HepG2 (cell line): ENCODE results near the gene SDK2.

Experiments
- CHD2 ChIP-seq: IDR thresholded peaks from 2 replicates; pipeline ENCODE4 v1.6.1; 2011; ENCODE audit warnings: low read depth, low read length, improper control_type of control experiment
- EP300 ChIP-seq, 3 experiments: sonication (generic) in 1 of 3; formaldehyde crosslinking in 1 of 3; IDR thresholded peaks; 2 replicates each; pipeline versions ENCODE4 v1.5.1 to v1.6.1; 2011 to 2020; ENCODE audit warnings: low read depth in 2 of 3, low read length in 2 of 3, borderline replicate concordance in 1 of 3, improper control_type of control experiment in 1 of 3, mild to moderate bottlenecking in 1 of 3, missing genetic modification reagents in 1 of 3, moderate library complexity in 1 of 3
- IKZF1 ChIP-seq: fragments of 450-650 bp; IDR thresholded peaks from 2 replicates; pipeline ENCODE4 v1.7.1; 2016
- MTF1 ChIP-seq: sonication (generic); formaldehyde crosslinking; IDR thresholded peaks from 2 replicates; pipeline ENCODE4 v1.5.0; 2020; ENCODE audit warnings: missing genetic modification reagents
- ZNF274 ChIP-seq: sonication (generic); formaldehyde crosslinking; IDR thresholded peaks from 2 replicates; pipeline ENCODE4 v1.5.1; 2020; ENCODE audit warnings: mild to moderate bottlenecking, missing genetic modification reagents
- ZNF557 ChIP-seq: sonication (generic); formaldehyde crosslinking; IDR thresholded peaks from 2 replicates; pipeline ENCODE4 v1.4.0; 2020; ENCODE audit warnings: missing genetic modification reagents
- ZNF614 ChIP-seq: IDR thresholded peaks from 2 replicates; pipeline ENCODE4 v1.6.1; 2018; ENCODE audit warnings: missing biosample characterization, missing genetic modification reagents, inconsistent platforms, borderline replicate concordance
- TF ChIP-seq, protein P1 (sequence below): sonication (generic); formaldehyde crosslinking; IDR thresholded peaks from 2 replicates; pipeline ENCODE4 v1.4.0; 2020; ENCODE audit warnings: missing genetic modification reagents
- TF ChIP-seq, protein P2 (sequence below): conservative IDR thresholded peaks from 2 replicates; pipeline ENCODE4 v1.6.1; 2018; ENCODE audit warnings: missing genetic modification reagents

DNA sequence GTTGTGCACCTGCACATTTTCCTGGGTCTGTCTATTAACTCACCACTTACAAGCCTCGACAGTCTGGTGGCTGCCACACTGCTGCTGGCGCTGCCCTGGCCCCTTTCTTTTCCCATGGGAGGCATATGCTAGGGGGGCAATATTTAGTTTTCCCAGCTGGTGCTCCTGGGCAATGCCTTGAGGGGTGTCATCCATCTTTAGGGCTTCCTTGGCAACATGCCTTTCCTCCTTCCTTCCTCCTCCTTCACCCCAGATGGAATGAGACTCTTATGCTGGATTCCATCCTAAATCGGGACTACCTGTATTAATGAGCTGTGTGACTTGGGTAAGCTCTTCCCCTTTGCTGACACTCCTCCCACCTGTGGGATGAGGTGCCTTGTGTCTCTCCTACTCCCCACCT, 267.6 kb downstream of the SDK2 start:
- TF ChIP-seq EP300 (IDR thresholded peaks at IDR 0.05; ENCODE audit: low read depth in 2 of 2, low read length in 2 of 2) (no peak), EP300 (CRISPR knock-in tag; IDR thresholded peaks at IDR 0.05; ENCODE audit: borderline replicate concordance) (no peak), IKZF1 (no peak), ZNF614 (CRISPR knock-in tag) (no peak), ZNF557 (CRISPR knock-in tag) (no peak), MTF1 (CRISPR knock-in tag) (no peak), CHD2 (no peak), ZNF274 (CRISPR knock-in tag) (no peak)
- TF ChIP-seq, protein P1, sequence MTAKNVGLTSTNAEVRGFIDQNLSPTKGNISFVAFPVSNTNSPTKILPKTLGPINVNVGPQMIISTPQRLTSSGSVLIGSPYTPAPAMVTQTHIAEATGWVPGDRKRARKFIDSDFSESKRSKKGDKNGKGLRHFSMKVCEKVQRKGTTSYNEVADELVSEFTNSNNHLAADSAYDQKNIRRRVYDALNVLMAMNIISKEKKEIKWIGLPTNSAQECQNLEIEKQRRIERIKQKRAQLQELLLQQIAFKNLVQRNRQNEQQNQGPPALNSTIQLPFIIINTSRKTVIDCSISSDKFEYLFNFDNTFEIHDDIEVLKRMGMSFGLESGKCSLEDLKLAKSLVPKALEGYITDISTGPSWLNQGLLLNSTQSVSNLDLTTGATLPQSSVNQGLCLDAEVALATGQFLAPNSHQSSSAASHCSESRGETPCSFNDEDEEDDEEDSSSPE, result no peak
- TF ChIP-seq, protein P2, sequence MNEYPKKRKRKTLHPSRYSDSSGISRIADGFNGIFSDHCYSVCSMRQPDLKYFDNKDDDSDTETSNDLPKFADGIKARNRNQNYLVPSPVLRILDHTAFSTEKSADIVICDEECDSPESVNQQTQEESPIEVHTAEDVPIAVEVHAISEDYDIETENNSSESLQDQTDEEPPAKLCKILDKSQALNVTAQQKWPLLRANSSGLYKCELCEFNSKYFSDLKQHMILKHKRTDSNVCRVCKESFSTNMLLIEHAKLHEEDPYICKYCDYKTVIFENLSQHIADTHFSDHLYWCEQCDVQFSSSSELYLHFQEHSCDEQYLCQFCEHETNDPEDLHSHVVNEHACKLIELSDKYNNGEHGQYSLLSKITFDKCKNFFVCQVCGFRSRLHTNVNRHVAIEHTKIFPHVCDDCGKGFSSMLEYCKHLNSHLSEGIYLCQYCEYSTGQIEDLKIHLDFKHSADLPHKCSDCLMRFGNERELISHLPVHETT (CRISPR knock-in tag), result no peak
